Esophagus squamous epithelium (tissue), 5 donors: ENCODE results near the gene MFSD11. TPM values are rescaled to one million over a fixed set of nuclear protein-coding genes. Genes with fewer than 3 reads are reported as not detected.

ENCODE experiments used
- DNase-seq: peaks from one replicate; lab custom pipeline; 2025; lab: John Stamatoyannopoulos, UW
- H3K27ac ChIP-seq, 4 donors: fragments of 200-600 bp; sonication (generic); one replicate each; pipeline ENCODE4 v1.5.1; 2016 to 2019; ENCODE audit warnings: mild to moderate bottlenecking in 1 of 4
- H3K27me3 ChIP-seq, 4 donors: fragments of 200-600 bp; sonication (generic); 1 replicate in 3 of 4; 2 replicates in 1 of 4; pipeline versions ENCODE4 v1.5.1 to v1.6.0; 2017 to 2021; ENCODE audit warnings: antibody characterized with exemption in 1 of 4
- H3K36me3 ChIP-seq, 3 donors: fragments of 200-600 bp; sonication (generic); one replicate each; pipeline ENCODE4 v1.5.1; 2016 to 2019
- H3K4me1 ChIP-seq, 3 donors: fragments of 200-600 bp; sonication (generic); one replicate each; pipeline ENCODE4 v1.5.1; 2017 to 2019
- H3K4me3 ChIP-seq, 4 donors: fragments of 200-600 bp; sonication (generic); 1 replicate in 3 of 4; 2 replicates in 1 of 4; pipeline ENCODE4 v1.5.1; 2016 to 2019; ENCODE audit warnings: mild to moderate bottlenecking in 2 of 4, moderate library complexity in 1 of 4
- H3K9me3 ChIP-seq, 3 donors: fragments of 200-600 bp; sonication (generic); one replicate each; pipeline ENCODE4 v1.5.1; 2016 to 2019
- CTCF ChIP-seq, 6 experiments: fragments of 450-650 bp in 4 of 6; fragments of 200-600 bp in 2 of 6; sonication (generic) in 2 of 6; IDR thresholded peaks; one replicate each; pipeline ENCODE4 v1.5.1; 2016 to 2019; ENCODE audit warnings: antibody characterized with exemption in 6 of 6, mild to moderate bottlenecking in 4 of 6, moderate library complexity in 4 of 6
- POLR2A ChIP-seq, 4 donors: fragments of 450-650 bp; IDR thresholded peaks; one replicate each; pipeline ENCODE4 v1.6.1; 2017; ENCODE audit warnings: antibody characterized with exemption in 4 of 4, mild to moderate bottlenecking in 4 of 4, moderate library complexity in 3 of 4
- WGBS, 2 donors: methylation state at CpG; one replicate each; pipeline ENCODE4 v1.1.5; 2018; 5-methylcytosine and 5-hydroxymethylcytosine counted together
- intact Hi-C: fragments of 100-400 bp; cut with DNase I; formaldehyde crosslinking; loops from one replicate; pipeline ENCODE4 v1.15.0; 2022
- total RNA-seq, 4 donors: library from RNA; depleted of rRNA; stranded (reverse); fragments of >200 nt; gene quantifications; one replicate each; pipeline ENCODE4 v1.1.0, GENCODE V29; 2016
- donor health status: DM: yes; HTN: yes; CAD: no.

The MFSD11 gene
- total RNA-seq, 4 donors from 2014 or later, result 24.2 to 31.0 (median 28.1) TPM

- intact Hi-C loops, result no loop called here
- 20 to 32% methylated on average over 6 to 8 of the region's 8 CpGs for WGBS, 2 donors
- no peaks in the 10 kb centered on the region for H3K9me3 ChIP-seq
- H3K4me1 ChIP-seq, result peaks cover 35 to 87% (median 72%) of the 10 kb centered on the region in 3 donors
- H3K27me3 ChIP-seq, result no peaks in the 10 kb centered on the region
- no peaks in the 10 kb centered on the region for H3K36me3 ChIP-seq
- H3K27ac ChIP-seq, result peak overlapping the region; percentile 67 to 93 (median 87)
- peak overlapping the region in 3 of 4 donors; percentile 19 to 55 (median 26) for H3K4me3 ChIP-seq
- TF ChIP-seq POLR2A (IDR thresholded peaks at IDR 0.05) (no peak), CTCF (IDR thresholded peaks at IDR 0.05) (no peak)
- no peak for DNase-seq
These were observed 37.7 kb upstream of the MFSD11 start for GRCh38 chr17:76700270-76700616.

DNA sequence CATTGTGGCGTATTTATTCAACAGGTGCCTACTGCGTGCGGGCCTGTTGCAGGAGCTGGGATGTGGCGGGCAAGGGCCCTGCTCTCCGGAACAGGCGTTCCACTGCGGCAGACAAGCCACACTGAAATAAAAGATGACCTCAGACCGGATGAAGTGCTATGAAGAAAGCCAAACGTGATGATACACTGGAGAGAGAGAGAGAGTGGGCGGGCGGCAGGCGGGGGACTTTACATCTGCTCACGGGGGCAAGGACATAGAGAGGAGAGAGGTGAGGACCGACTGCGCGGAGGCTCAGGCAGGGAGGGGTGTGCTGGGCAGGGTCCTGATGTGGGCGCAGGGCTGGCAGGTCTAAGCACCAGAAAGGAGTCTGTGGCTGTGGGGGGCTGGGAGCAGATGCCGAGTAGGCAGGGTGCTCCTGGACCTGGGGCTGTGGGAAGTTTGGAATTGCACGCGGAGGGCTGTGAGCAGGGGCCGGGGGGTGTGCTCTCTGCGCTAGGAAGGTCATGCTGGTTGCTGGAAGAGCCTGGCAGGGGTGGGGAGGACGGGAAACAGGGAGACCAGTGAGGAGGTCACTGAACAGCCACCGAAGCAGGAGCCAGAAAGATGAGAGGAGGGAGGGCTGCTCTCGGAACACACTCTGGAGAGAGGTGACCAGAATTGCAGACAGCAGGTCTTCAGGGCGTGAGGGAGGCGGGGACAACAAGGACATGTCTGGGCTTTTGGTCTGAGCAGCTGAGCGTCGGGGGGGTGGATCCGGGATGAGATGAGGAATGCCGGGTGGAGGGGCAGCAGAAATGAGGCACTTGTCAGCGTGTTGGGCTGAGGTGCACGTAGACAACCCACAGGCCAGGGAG is 37.1 kb upstream of the MFSD11 start:
- Histone ChIP-seq H3K4me1 (peaks cover 35 to 81% (median 66%) of the 10 kb centered on the region in 3 donors), H3K27me3 (no peaks in the 10 kb centered on the region), H3K36me3 (no peaks in the 10 kb centered on the region), H3K27ac (peak overlapping the region; percentile 67 to 93 (median 87)), H3K4me3 (peak overlapping the region in 3 of 4 donors; percentile 19 to 55 (median 26)), H3K9me3 (no peaks in the 10 kb centered on the region)
- TF ChIP-seq POLR2A (IDR thresholded peaks at IDR 0.05) (peak in 1 of 4 donors; percentile 13), CTCF (IDR thresholded peaks at IDR 0.05) (no peak)
- intact Hi-C loops, result no loop called here
- DNase-seq, result no peak
- 19 to 29% methylated on average over 28 to 30 of the region's 33 CpGs for WGBS, 2 donors

- Histone ChIP-seq H3K4me3 (peak overlapping the region in 2 of 4 donors; percentile 26 to 55), H3K36me3 (no peaks in the 10 kb centered on the region), H3K4me1 (peaks cover 35 to 74% (median 62%) of the 10 kb centered on the region in 3 donors), H3K27ac (peak overlapping the region; percentile 67 to 93 (median 87)), H3K9me3 (no peaks in the 10 kb centered on the region), H3K27me3 (no peaks in the 10 kb centered on the region)
- no peak for DNase-seq
- TF ChIP-seq POLR2A (IDR thresholded peaks at IDR 0.05) (no peak), CTCF (IDR thresholded peaks at IDR 0.05) (no peak)
- intact Hi-C loops, result no loop called here
- 55 to 57% methylated on average over 5 to 10 of the region's 11 CpGs for WGBS, 2 donors
These were observed 36.4 kb upstream of the MFSD11 start for GRCh38 chr17:76701471-76701967.

DNA sequence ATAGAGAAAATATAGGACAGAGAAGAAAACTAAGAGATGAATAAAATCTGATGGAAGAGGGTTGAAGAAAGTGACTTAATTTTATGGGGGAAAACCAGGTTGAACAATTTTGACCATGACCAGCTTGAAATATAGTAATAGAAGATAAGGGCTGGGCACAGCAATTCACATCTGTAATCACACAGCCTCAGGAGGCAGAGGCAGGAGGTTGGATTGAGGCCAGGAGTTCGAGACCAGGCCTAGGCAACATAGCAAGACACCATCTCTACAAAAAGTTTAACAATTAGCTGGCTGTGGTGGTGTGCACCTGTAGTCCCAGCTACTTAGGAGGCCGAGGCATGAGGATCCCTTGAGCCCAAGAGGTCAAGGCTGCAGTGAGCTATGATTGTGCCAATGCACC is 35.8 kb upstream of the MFSD11 start:
- peaks cover 31 to 70% (median 56%) of the 10 kb centered on the region in 3 donors for H3K4me1 ChIP-seq
- no peaks in the 10 kb centered on the region for H3K9me3 ChIP-seq
- no peaks in the 10 kb centered on the region for H3K36me3 ChIP-seq
- H3K27ac ChIP-seq, result peak overlapping the region in 3 of 4 donors; percentile 86 to 93 (median 88)
- no peak for TF ChIP-seq POLR2A (IDR thresholded peaks at IDR 0.05)
- no peak for TF ChIP-seq CTCF (IDR thresholded peaks at IDR 0.05)
- 21 to 59% methylated on average over 2 of the region's 2 CpGs for WGBS, 2 donors
- no peak for DNase-seq
- no peaks in the 10 kb centered on the region for H3K27me3 ChIP-seq
- intact Hi-C loops, result no loop called here
- H3K4me3 ChIP-seq, result no peak overlapping the region
